Stomach (tissue), 9 donors: ENCODE measurements around the gene DENND5A. TPM values are rescaled to one million over a fixed set of nuclear protein-coding genes. Genes with fewer than 3 reads are reported as not detected.

Source experiments
- DNase-seq, 2 donors: peaks; one replicate each; pipeline versions ENCODE4 v3.0.0 to v3.0.0-alpha.2; 2013 to 2019
- H3K27ac ChIP-seq, 5 donors: fragments of 200-600 bp in 4 of 5; sonication (generic) in 4 of 5; one replicate each; pipeline ENCODE4 v1.5.1; 2013 to 2019; ENCODE audit warnings: mild to moderate bottlenecking in 1 of 5, moderate library complexity in 1 of 5
- H3K27me3 ChIP-seq, 3 donors: fragments of 200-600 bp; sonication (generic); one replicate each; pipeline ENCODE4 v1.5.1; 2017 to 2019; ENCODE audit warnings: mixed run types in 1 of 3
- H3K36me3 ChIP-seq, 4 donors: fragments of 200-600 bp; sonication (generic); 1 replicate in 3 of 4; 2 replicates in 1 of 4; pipeline ENCODE4 v1.5.1; 2016 to 2019
- H3K4me1 ChIP-seq, 4 donors: fragments of 200-600 bp; sonication (generic); one replicate each; pipeline ENCODE4 v1.5.1; 2016 to 2019
- H3K4me3 ChIP-seq, 4 donors: fragments of 200-600 bp; sonication (generic) in 3 of 4; one replicate each; pipeline ENCODE4 v1.5.1; 2016 to 2019; ENCODE audit warnings: mild to moderate bottlenecking in 1 of 4
- H3K9me3 ChIP-seq, 4 donors: fragments of 200-600 bp; sonication (generic); one replicate each; pipeline ENCODE4 v1.5.1; 2016 to 2019
- CTCF ChIP-seq, 7 experiments: fragments of 450-650 bp in 4 of 7; fragments of 200-600 bp in 3 of 7; sonication (generic) in 3 of 7; IDR thresholded peaks; one replicate each; pipeline ENCODE4 v1.5.1; 2016 to 2019; ENCODE audit warnings: antibody characterized with exemption in 7 of 7, control low read depth in 2 of 7, mild to moderate bottlenecking in 1 of 7
- EP300 ChIP-seq: sonication (generic); formaldehyde crosslinking; IDR thresholded peaks from one replicate; pipeline ENCODE4 v1.6.1; 2017; ENCODE audit warnings: antibody characterized with exemption
- POLR2A ChIP-seq, 4 donors: fragments of 450-650 bp; IDR thresholded peaks; one replicate each; pipeline ENCODE4 v1.6.1; 2016; ENCODE audit warnings: antibody characterized with exemption in 4 of 4, control low read depth in 2 of 4, mild to moderate bottlenecking in 1 of 4, moderate library complexity in 1 of 4
- POLR2AphosphoS5 ChIP-seq, 3 donors: sonication (generic); formaldehyde crosslinking; IDR thresholded peaks; one replicate each; pipeline ENCODE4 v1.6.1; 2016; ENCODE audit warnings: antibody characterized with exemption in 3 of 3
- WGBS, 5 donors: extraction: QIAGEN DNeasy Blood & Tissue Kit in 3 of 5; methylation state at CpG; one replicate each; pipeline versions ENCODE4 v1.1.5 to v1.1.7; 2013 to 2018; 5-methylcytosine and 5-hydroxymethylcytosine counted together
- intact Hi-C: fragments of 100-400 bp; cut with DNase I; formaldehyde crosslinking; loops from one replicate; pipeline ENCODE4 v1.15.1; 2023; ENCODE audit warnings: low total_unique reads
- polyA plus RNA-seq, 3 donors: library from polyadenylated mRNA; stranded (reverse); fragments of 200-250 nt; gene quantifications; one replicate each; pipeline ENCODE4 v1.2.3, GENCODE V29; 2013
- total RNA-seq, 5 donors: library from RNA; depleted of rRNA; stranded (reverse); fragments of >200 nt; gene quantifications; one replicate each; pipeline versions ENCODE4 v1.1.0 to v1.2.3, GENCODE V29; 2014 to 2016
- donor health status: healthy with polysubstance abuse.
- donor health status: Bipolar disorder and iron deficiency.
- donor health status: healthy.

The DENND5A gene
- total and polyA plus RNA-seq, 8 donors = 14.8 to 152 (median 42.3) TPM

DNA sequence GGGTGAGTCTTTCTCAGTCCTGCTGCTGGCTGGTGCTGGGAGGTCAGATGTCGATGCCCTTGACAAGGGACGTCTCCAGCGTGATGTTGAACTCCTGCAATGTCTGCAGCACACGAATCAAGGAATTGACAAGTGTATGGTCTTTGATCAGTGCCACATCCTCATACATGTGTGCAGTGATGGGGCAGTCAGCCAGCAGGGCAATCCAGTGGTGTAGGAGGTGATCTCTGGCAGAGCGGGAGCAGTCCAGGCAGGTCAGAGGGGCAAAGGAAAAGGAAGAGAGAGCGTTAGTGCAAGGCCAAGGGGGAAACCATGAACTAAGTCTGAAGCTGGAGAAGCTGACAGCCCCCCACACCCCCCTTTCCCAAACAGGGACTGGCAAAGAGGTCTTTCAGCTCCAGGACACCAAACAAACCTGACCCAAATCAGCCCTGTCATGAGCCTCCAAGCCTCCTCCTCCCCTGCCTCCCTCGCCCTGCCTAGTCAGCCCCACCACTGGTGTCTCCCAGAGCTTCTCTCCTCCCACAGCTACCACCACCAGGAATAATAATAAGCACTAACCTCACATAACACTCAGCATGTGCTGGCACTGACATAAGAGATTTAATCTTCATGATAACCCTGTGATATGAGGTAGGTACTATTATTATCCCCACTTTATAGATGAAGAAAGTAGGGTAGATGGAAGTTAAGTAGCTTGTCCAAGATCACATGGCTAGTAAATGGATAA, 125.4 kb downstream of the DENND5A start:
- intact Hi-C loops = loop anchor here (5.0 kb wide), 1 partner anchor 122 kb away; no protein-coding TSS in a partner anchor
- WGBS, 5 donors = 48 to 67% (median 56%) methylated on average over 7 of the region's 7 CpGs

GRCh38 chr11:9138612-9139579, 126.3 kb downstream of the DENND5A start:
- H3K27ac ChIP-seq = peak overlapping the region; percentile 67 to 81 (median 78)
- no peaks in the 10 kb centered on the region for H3K9me3 ChIP-seq
- no peaks in the 10 kb centered on the region for H3K27me3 ChIP-seq
- peak; percentile 54 to 70 for DNase-seq
- H3K36me3 ChIP-seq = peaks cover 13 to 57% (median 48%) of the 10 kb centered on the region in 4 donors
- WGBS, 5 donors = 36 to 46% (median 41%) methylated on average over 18 of the region's 18 CpGs
- TF ChIP-seq POLR2AphosphoS5 (IDR thresholded peaks at IDR 0.05) = peak in 2 of 3 donors; percentile 24 to 84
- TF ChIP-seq EP300 = no peak
- no peak overlapping the region for H3K4me3 ChIP-seq
- intact Hi-C loops = loop anchor here (5.0 kb wide), 1 partner anchor 122 kb away; no protein-coding TSS in a partner anchor
- peaks cover 27 to 44% (median 37%) of the 10 kb centered on the region in 4 donors for H3K4me1 ChIP-seq

More for the DNA sequence above, 125.4 kb downstream of the DENND5A start:
- Histone ChIP-seq H3K27ac (peak overlapping the region; percentile 67 to 81 (median 78)), H3K36me3 (peaks cover 22 to 66% (median 57%) of the 10 kb centered on the region in 4 donors), H3K4me3 (no peak overlapping the region), H3K27me3 (no peaks in the 10 kb centered on the region), H3K4me1 (peaks cover 27 to 44% (median 37%) of the 10 kb centered on the region in 4 donors), H3K9me3 (no peaks in the 10 kb centered on the region)
- TF ChIP-seq POLR2AphosphoS5 (IDR thresholded peaks at IDR 0.05) (no peak), EP300 (no peak), POLR2A (IDR thresholded peaks at IDR 0.05) (no peak), CTCF (IDR thresholded peaks at IDR 0.05) (no peak)
- no peak for DNase-seq

GRCh38 chr11:9138133-9138453, 127.1 kb downstream of the DENND5A start:
- H3K36me3 ChIP-seq = peaks cover 9 to 49% (median 40%) of the 10 kb centered on the region in 4 donors
- TF ChIP-seq EP300 = no peak
- H3K4me1 ChIP-seq = peaks cover 27 to 44% (median 37%) of the 10 kb centered on the region in 4 donors
- no peak for DNase-seq
- intact Hi-C loops = loop anchor here (5.0 kb wide), 1 partner anchor 121 kb away; no protein-coding TSS in a partner anchor
- no peaks in the 10 kb centered on the region for H3K27me3 ChIP-seq
- H3K4me3 ChIP-seq = no peak overlapping the region
- H3K27ac ChIP-seq = peak overlapping the region; percentile 8 to 81 (median 78)
- no peaks in the 10 kb centered on the region for H3K9me3 ChIP-seq
- WGBS, 5 donors = 42 to 61% (median 57%) methylated on average over 3 of the region's 3 CpGs

GRCh38 chr11:9137293-9138132, 127.6 kb downstream of the DENND5A start:
- TF ChIP-seq POLR2AphosphoS5 (IDR thresholded peaks at IDR 0.05) (peak in 1 of 3 donors; percentile 63), POLR2A (IDR thresholded peaks at IDR 0.05) (no peak), CTCF (IDR thresholded peaks at IDR 0.05) (peak in 5 of 7 experiments; percentile 85 to 97 (median 94))
- Histone ChIP-seq H3K4me3 (no peak overlapping the region), H3K27me3 (no peaks in the 10 kb centered on the region), H3K9me3 (no peaks in the 10 kb centered on the region), H3K27ac (peak overlapping the region; percentile 57 to 81 (median 78)), H3K4me1 (peaks cover 27 to 44% (median 37%) of the 10 kb centered on the region in 4 donors), H3K36me3 (peaks cover 9 to 43% (median 35%) of the 10 kb centered on the region in 4 donors)
- intact Hi-C loops = loop anchor here (5.0 kb wide), 1 partner anchor 120 kb away; no protein-coding TSS in a partner anchor
- WGBS, 5 donors = 11 to 17% (median 14%) methylated on average over 9 to 10 of the region's 10 CpGs
- DNase-seq = peak; percentile 84 to 93
